Uterus (tissue), 2 donors: ENCODE measurements around the gene SSBP3.

Experiments used
- CTCF ChIP-seq, 4 experiments: fragments of 200-600 bp in 2 of 4; fragments of 450-650 bp in 2 of 4; sonication (generic) in 2 of 4; IDR thresholded peaks; one replicate each; pipeline ENCODE4 v1.5.1; 2016 to 2019; ENCODE audit warnings: antibody characterized with exemption in 4 of 4, mild to moderate bottlenecking in 2 of 4, moderate library complexity in 1 of 4
- POLR2A ChIP-seq, 2 donors: fragments of 450-650 bp; IDR thresholded peaks; one replicate each; pipeline ENCODE4 v1.6.1; 2016; ENCODE audit warnings: antibody characterized with exemption in 2 of 2, mild to moderate bottlenecking in 1 of 2, moderate library complexity in 1 of 2

DNA sequence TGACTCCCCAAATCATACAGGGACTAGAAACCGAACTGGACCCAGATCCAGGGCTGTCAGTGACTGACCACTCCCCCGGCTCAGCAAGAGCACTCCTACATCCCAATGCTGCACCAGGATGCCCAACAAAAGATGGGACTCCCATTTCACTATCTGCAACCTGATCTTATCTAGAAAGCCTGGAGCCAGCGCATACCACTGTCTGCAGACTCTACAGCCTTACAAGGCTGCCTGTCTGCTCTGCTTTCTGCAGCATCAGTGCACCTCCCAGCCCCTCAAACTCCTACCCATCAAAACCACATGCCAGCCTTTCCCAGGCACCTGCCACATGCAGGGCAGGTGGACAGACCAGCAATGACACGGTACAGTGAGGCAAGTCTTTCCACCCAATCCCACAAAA, 52.2 kb downstream of the SSBP3 start:
- TF ChIP-seq POLR2A (IDR thresholded peaks at IDR 0.05): no peak
- no peak for TF ChIP-seq CTCF (IDR thresholded peaks at IDR 0.05)
